GM23338 (cell line): ENCODE data around the gene DPF3. TPM values are rescaled to one million over a fixed set of nuclear protein-coding genes. Genes with fewer than 3 reads are reported as not detected.

Source experiments
- ATAC-seq: fragments of 200-7000 bp; cut with Tn5 transposase; 3 replicates; pipeline ENCODE4 v1.9.1; 2020
- DNase-seq: peaks from one replicate; pipeline ENCODE4 v3.0.0-alpha.2; 2015; ENCODE audit warnings: low spot score
- H2AFZ ChIP-seq: fragments of 200-600 bp; sonication (generic); 2 replicates; pipeline ENCODE4 v1.8.0; 2016; ENCODE audit warnings: antibody characterized with exemption, mild to moderate bottlenecking, moderate library complexity
- H3F3A ChIP-seq: fragments of 200-600 bp; sonication (generic); replicated peaks from 2 replicates; pipeline ENCODE4 v1.8.0; 2017; ENCODE audit warnings: antibody characterized with exemption, mixed run types, low read depth
- H3K27ac ChIP-seq: fragments of 200-600 bp; sonication (generic); 2 replicates; pipeline ENCODE4 v1.6.1; 2016; ENCODE audit warnings: low read depth
- H3K27me3 ChIP-seq: fragments of 200-600 bp; sonication (generic); 2 replicates; pipeline ENCODE4 v1.8.0; 2016; ENCODE audit warnings: mild to moderate bottlenecking, mixed run types, moderate library complexity; ENCODE audit not compliant: insufficient read depth
- H3K36me3 ChIP-seq: fragments of 200-600 bp; sonication (generic); 2 replicates; pipeline ENCODE4 v1.8.0; 2016; ENCODE audit warnings: mild to moderate bottlenecking; ENCODE audit not compliant: insufficient read depth
- H3K4me1 ChIP-seq: fragments of 200-600 bp; sonication (generic); 2 replicates; pipeline ENCODE4 v1.8.0; 2016; ENCODE audit warnings: mild to moderate bottlenecking, moderate library complexity; ENCODE audit not compliant: insufficient read depth
- H3K4me2 ChIP-seq: fragments of 200-600 bp; sonication (generic); 2 replicates; pipeline ENCODE4 v1.7.1; 2017; ENCODE audit warnings: mixed run types
- H3K4me3 ChIP-seq: fragments of 200-600 bp; sonication (generic); 2 replicates; pipeline ENCODE4 v1.6.1; 2016; ENCODE audit warnings: mixed run types
- H3K79me2 ChIP-seq: fragments of 200-600 bp; sonication (generic); replicated peaks from 2 replicates; pipeline ENCODE4 v1.8.0; 2017; ENCODE audit warnings: mild to moderate bottlenecking; ENCODE audit not compliant: insufficient read depth
- H3K9me2 ChIP-seq: fragments of 200-600 bp; sonication (generic); 2 replicates; pipeline ENCODE4 v1.8.0; 2017; ENCODE audit not compliant: insufficient read depth
- H4K20me1 ChIP-seq: fragments of 200-600 bp; sonication (generic); replicated peaks from 2 replicates; pipeline ENCODE4 v1.8.0; 2017; ENCODE audit warnings: mild to moderate bottlenecking; ENCODE audit not compliant: insufficient read depth
- H3K27ac Mint-ChIP-seq: 2 replicates; pipeline ENCODE4 v1.8.0; 2020; ENCODE audit warnings: inconsistent platforms, mild to moderate bottlenecking, moderate library complexity, mixed read lengths
- H3K27me3 Mint-ChIP-seq: 3 replicates; pipeline ENCODE4 v1.8.0; 2022; ENCODE audit warnings: low read depth, mild to moderate bottlenecking, moderate library complexity, mixed read lengths, inconsistent platforms; ENCODE audit not compliant: insufficient read depth, poor library complexity
- H3K36me3 Mint-ChIP-seq: 3 replicates; pipeline ENCODE4 v1.8.0; 2021; ENCODE audit warnings: low read depth, mild to moderate bottlenecking, inconsistent platforms, moderate library complexity, mixed read lengths
- H3K4me1 Mint-ChIP-seq: 3 replicates; pipeline ENCODE4 v1.8.0; 2020; ENCODE audit warnings: mild to moderate bottlenecking, inconsistent platforms, mixed read lengths
- H3K4me3 Mint-ChIP-seq: 3 replicates; pipeline ENCODE4 v1.8.0; 2021; ENCODE audit warnings: moderate library complexity, mild to moderate bottlenecking, inconsistent platforms, mixed read lengths
- H3K9me3 Mint-ChIP-seq: 3 replicates; pipeline ENCODE4 v1.8.0; 2020; ENCODE audit warnings: moderate library complexity, mild to moderate bottlenecking, inconsistent platforms, mixed read lengths
- CREB1 ChIP-seq: fragments of 250-450 bp; sonication (Bioruptor Pico); IDR thresholded peaks from 2 replicates; pipeline ENCODE4 v1.5.0; 2020; ENCODE audit warnings: low read depth, mild to moderate bottlenecking, moderate library complexity
- EZH2 ChIP-seq: fragments of 200-600 bp; sonication (generic); IDR thresholded peaks from one replicate; pipeline ENCODE4 v1.8.0; 2017; ENCODE audit warnings: antibody characterized with exemption, mild to moderate bottlenecking, low read depth; ENCODE audit not compliant: unreplicated experiment
- EZH2phosphoT487 ChIP-seq: fragments of 200-600 bp; sonication (generic); IDR thresholded peaks from one replicate; pipeline ENCODE4 v1.8.1; 2018; ENCODE audit warnings: antibody characterized with exemption; ENCODE audit not compliant: unreplicated experiment
- JUNB ChIP-seq: IDR thresholded peaks from one replicate; pipeline ENCODE4 v1.6.1; 2016; ENCODE audit warnings: antibody characterized with exemption; ENCODE audit not compliant: unreplicated experiment
- NANOG ChIP-seq: IDR thresholded peaks from 2 replicates; pipeline ENCODE4 v1.6.1; 2016; ENCODE audit warnings: antibody characterized with exemption, borderline replicate concordance
- POLR2AphosphoS5 ChIP-seq: IDR thresholded peaks from 2 replicates; pipeline ENCODE4 v1.6.1; 2016; ENCODE audit warnings: antibody characterized with exemption, low read depth
- STAT1 ChIP-seq: IDR thresholded peaks from one replicate; pipeline ENCODE4 v1.6.1; 2016; ENCODE audit warnings: antibody characterized with exemption; ENCODE audit not compliant: unreplicated experiment
- ZNF114 ChIP-seq: fragments of 250-450 bp; sonication (Bioruptor Pico); IDR thresholded peaks from 2 replicates; pipeline ENCODE4 v1.5.0; 2020; ENCODE audit warnings: mild to moderate bottlenecking, moderate library complexity
- ZNF331 ChIP-seq: fragments of 250-450 bp; sonication (Bioruptor Pico); IDR thresholded peaks from 2 replicates; pipeline ENCODE4 v1.5.0; 2020; ENCODE audit warnings: low read depth, mild to moderate bottlenecking, moderate library complexity
- polyA plus RNA-seq: library from polyadenylated mRNA; unstranded; fragments of >200 nt; fragmentation: Nextera tagmentation; extraction: Ambion mirVana; gene quantifications from 2 replicates; pipeline ENCODE4 v1.2.1, GENCODE V29; 2016
- total RNA-seq: library from RNA; depleted of rRNA; stranded (reverse); fragments of >200 nt; shearing (Covaris generic); gene quantifications from 2 replicates; pipeline ENCODE4 v1.2.3, GENCODE V29; 2014
- TF ChIP-seq, protein P1 (sequence below): IDR thresholded peaks from 2 replicates; pipeline ENCODE4 v1.6.1; 2016; ENCODE audit warnings: antibody characterized with exemption
- TF ChIP-seq, protein P2 (sequence below): IDR thresholded peaks from one replicate; pipeline ENCODE4 v1.6.1; 2018; ENCODE audit warnings: antibody characterized with exemption; ENCODE audit not compliant: unreplicated experiment

Gene DPF3
- total and polyA plus RNA-seq, 2 experiments from 2014 or later, result 0.18 to 1.0 TPM

DNA sequence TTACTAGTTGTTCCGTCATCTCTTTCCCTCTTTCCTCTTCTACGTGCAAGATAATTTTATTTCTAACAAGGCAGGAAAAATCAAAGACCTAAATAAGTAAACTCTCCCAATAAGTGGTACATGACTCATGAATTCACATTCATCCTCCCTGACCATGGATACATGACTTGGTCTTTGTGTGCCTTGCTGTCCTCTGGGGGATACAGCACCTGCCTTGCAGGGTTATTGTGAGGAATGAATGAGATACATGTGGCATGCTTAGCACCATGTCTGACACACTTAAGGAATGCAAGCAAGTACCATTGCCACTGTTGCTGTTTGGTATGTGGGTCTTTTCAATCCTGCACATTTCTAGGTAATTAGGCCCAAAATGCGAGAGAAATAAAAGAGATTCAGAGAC is 208.4 kb downstream of the DPF3 start (continued):
- TF ChIP-seq, protein P1, sequence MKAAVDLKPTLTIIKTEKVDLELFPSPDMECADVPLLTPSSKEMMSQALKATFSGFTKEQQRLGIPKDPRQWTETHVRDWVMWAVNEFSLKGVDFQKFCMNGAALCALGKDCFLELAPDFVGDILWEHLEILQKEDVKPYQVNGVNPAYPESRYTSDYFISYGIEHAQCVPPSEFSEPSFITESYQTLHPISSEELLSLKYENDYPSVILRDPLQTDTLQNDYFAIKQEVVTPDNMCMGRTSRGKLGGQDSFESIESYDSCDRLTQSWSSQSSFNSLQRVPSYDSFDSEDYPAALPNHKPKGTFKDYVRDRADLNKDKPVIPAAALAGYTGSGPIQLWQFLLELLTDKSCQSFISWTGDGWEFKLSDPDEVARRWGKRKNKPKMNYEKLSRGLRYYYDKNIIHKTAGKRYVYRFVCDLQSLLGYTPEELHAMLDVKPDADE, result no peak
- no peak for TF ChIP-seq POLR2AphosphoS5

DNA sequence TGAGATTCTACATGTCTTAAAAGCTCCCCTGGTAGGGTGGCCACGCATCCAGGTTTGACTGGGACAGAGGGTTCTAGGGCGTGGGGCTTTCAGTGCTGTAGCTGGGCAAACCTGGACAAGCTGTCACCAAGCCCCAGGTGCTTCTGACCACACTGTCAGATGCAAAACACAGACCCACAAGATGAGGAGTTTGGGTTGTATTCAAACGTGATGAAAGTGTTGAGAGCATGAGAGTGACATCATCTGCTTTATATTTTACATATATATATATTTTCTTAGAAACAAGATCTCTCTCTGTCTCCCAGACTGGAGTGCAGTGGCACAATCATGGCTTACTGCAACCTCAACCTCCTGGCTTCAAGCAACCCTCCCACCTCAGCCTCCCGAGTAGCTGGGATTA is 210.1 kb downstream of the DPF3 start:
- no peaks in the 10 kb centered on the region for H3K36me3 Mint-ChIP-seq
- Histone ChIP-seq H3K79me2 (no peaks in the 10 kb centered on the region), H2AFZ (no peak overlapping the region), H4K20me1 (no peaks in the 10 kb centered on the region), H3K27me3 (no peaks in the 10 kb centered on the region), H3K9me2 (no peaks in the 10 kb centered on the region), H3K27ac (no peak overlapping the region), H3K4me3 (no peak overlapping the region), H3K36me3 (no peaks in the 10 kb centered on the region; the same call in 1 of the 2 replicates), H3K4me1 (no peaks in the 10 kb centered on the region), H3K4me2 (no peak overlapping the region), H3F3A (no peaks in the 10 kb centered on the region)
- DNase-seq (no peak), ATAC-seq (no peak)
- H3K4me3 Mint-ChIP-seq, result no peak overlapping the region
- no peak overlapping the region for H3K27ac Mint-ChIP-seq
- no peaks in the 10 kb centered on the region for H3K9me3 Mint-ChIP-seq
- H3K4me1 Mint-ChIP-seq, result peaks cover 14% of the 10 kb centered on the region
- H3K27me3 Mint-ChIP-seq, result peaks cover 5% of the 10 kb centered on the region
- TF ChIP-seq EZH2 (no peak), ZNF114 (CRISPR knock-in tag) (no peak), POLR2AphosphoS5 (no peak), STAT1 (no peak)

DNA sequence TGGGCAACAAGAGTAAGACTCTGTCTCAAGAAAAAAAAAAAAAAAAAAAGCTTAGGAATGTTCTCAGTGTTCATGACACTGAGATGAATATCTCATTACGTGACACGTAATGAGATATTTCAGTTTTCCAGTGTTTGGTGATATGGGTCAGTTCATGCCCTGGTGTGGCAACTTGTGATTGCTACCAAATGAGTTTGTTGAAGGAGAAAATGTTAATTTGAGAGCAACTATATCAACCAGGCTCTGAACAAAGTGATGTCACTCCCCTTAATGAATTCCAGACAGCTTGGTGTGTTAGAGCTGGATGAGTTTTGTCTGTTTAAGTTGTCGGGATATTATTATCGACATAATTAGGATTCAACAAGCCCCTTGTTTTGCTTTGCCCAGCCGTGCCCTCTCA is 211.7 kb downstream of the DPF3 start:
- Histone ChIP-seq H3K4me1 (no peaks in the 10 kb centered on the region), H3K4me3 (no peak overlapping the region), H3K9me2 (no peaks in the 10 kb centered on the region), H3K27ac (no peak overlapping the region), H3K79me2 (no peaks in the 10 kb centered on the region), H4K20me1 (no peaks in the 10 kb centered on the region), H3K36me3 (no peaks in the 10 kb centered on the region; the same call in 1 of the 2 replicates), H3K4me2 (no peak overlapping the region), H3K27me3 (no peaks in the 10 kb centered on the region), H3F3A (no peaks in the 10 kb centered on the region), H2AFZ (no peak overlapping the region)
- no peak for DNase-seq
- H3K36me3 Mint-ChIP-seq, result no peaks in the 10 kb centered on the region
- H3K9me3 Mint-ChIP-seq, result no peaks in the 10 kb centered on the region
- H3K4me1 Mint-ChIP-seq, result peaks cover 14% of the 10 kb centered on the region
- H3K27ac Mint-ChIP-seq, result no peak overlapping the region
- ATAC-seq, result no peak
- TF ChIP-seq NANOG, result no peak
- no peak for TF ChIP-seq JUNB
- H3K4me3 Mint-ChIP-seq, result no peak overlapping the region
- peaks cover 5% of the 10 kb centered on the region for H3K27me3 Mint-ChIP-seq

DNA sequence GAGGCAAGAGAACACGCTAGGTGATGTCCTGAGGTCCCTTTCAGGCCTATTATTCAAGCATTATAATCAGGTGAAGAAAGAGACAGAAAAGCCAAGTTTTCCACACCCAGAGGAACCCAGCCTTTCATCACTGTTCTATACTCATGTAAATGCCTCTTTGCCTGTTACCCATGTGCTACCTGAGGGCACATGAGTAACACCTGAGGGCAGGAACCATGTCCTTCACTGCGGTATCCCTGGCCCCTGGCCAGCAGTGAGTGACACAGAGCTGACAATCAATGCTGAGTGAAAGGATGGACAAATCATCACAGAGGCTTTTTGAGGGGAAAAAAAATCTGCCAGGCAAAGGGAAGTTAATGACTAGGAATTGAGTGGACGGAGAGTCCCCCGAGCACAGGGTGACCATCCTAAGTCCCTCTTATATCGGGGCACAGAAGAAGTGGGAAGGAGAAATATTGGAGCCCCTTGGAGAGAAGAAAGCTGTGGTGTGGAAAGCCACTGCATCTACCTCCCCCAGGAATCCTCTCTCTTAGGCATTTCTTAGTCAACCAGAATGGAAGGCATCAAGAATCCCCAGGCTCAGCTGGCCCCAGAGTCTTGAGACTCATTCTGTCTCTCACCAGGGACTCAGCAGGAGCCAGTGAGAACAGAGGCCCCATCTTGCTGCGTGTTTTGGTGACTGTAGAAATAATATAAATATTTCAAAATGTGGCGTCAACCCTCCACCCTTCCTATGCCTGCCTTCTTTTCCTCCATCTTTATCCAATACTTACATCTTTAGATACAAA is 212.9 kb downstream of the DPF3 start:
- Histone ChIP-seq H3K4me2 (no peak overlapping the region), H3K27ac (no peak overlapping the region), H3K4me1 (no peaks in the 10 kb centered on the region), H3K79me2 (no peaks in the 10 kb centered on the region), H3K4me3 (no peak overlapping the region), H3K36me3 (no peaks in the 10 kb centered on the region; the same call in 1 of the 2 replicates), H3F3A (no peaks in the 10 kb centered on the region), H4K20me1 (no peaks in the 10 kb centered on the region), H3K27me3 (no peaks in the 10 kb centered on the region), H3K9me2 (no peaks in the 10 kb centered on the region), H2AFZ (no peak overlapping the region)
- ATAC-seq (no peak; the same call in 2 of the 3 replicates), DNase-seq (no peak)
- Mint-ChIP-seq H3K27ac (no peak overlapping the region), H3K9me3 (no peaks in the 10 kb centered on the region), H3K4me3 (no peak overlapping the region; the same call in 2 of the 3 replicates), H3K36me3 (no peaks in the 10 kb centered on the region), H3K4me1 (peaks cover 14% of the 10 kb centered on the region), H3K27me3 (peaks cover 5% of the 10 kb centered on the region)
- TF ChIP-seq JUNB (no peak), STAT1 (no peak), EZH2phosphoT487 (no peak), ZNF331 (CRISPR knock-in tag) (no peak), POLR2AphosphoS5 (no peak), NANOG (no peak), EZH2 (no peak), CREB1 (CRISPR knock-in tag) (no peak)
- TF ChIP-seq, protein P2, sequence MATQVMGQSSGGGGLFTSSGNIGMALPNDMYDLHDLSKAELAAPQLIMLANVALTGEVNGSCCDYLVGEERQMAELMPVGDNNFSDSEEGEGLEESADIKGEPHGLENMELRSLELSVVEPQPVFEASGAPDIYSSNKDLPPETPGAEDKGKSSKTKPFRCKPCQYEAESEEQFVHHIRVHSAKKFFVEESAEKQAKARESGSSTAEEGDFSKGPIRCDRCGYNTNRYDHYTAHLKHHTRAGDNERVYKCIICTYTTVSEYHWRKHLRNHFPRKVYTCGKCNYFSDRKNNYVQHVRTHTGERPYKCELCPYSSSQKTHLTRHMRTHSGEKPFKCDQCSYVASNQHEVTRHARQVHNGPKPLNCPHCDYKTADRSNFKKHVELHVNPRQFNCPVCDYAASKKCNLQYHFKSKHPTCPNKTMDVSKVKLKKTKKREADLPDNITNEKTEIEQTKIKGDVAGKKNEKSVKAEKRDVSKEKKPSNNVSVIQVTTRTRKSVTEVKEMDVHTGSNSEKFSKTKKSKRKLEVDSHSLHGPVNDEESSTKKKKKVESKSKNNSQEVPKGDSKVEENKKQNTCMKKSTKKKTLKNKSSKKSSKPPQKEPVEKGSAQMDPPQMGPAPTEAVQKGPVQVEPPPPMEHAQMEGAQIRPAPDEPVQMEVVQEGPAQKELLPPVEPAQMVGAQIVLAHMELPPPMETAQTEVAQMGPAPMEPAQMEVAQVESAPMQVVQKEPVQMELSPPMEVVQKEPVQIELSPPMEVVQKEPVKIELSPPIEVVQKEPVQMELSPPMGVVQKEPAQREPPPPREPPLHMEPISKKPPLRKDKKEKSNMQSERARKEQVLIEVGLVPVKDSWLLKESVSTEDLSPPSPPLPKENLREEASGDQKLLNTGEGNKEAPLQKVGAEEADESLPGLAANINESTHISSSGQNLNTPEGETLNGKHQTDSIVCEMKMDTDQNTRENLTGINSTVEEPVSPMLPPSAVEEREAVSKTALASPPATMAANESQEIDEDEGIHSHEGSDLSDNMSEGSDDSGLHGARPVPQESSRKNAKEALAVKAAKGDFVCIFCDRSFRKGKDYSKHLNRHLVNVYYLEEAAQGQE, result no peak
- TF ChIP-seq, protein P1, result no peak
